ENCODE measurements around the gene ALG12. TPM values are rescaled to one million over a fixed set of nuclear protein-coding genes. Genes with fewer than 3 reads are reported as not detected.

Gene ALG12
- total and polyA plus RNA-seq, 11 donors = 9.1 to 26.8 (median 15.0) TPM

DNA sequence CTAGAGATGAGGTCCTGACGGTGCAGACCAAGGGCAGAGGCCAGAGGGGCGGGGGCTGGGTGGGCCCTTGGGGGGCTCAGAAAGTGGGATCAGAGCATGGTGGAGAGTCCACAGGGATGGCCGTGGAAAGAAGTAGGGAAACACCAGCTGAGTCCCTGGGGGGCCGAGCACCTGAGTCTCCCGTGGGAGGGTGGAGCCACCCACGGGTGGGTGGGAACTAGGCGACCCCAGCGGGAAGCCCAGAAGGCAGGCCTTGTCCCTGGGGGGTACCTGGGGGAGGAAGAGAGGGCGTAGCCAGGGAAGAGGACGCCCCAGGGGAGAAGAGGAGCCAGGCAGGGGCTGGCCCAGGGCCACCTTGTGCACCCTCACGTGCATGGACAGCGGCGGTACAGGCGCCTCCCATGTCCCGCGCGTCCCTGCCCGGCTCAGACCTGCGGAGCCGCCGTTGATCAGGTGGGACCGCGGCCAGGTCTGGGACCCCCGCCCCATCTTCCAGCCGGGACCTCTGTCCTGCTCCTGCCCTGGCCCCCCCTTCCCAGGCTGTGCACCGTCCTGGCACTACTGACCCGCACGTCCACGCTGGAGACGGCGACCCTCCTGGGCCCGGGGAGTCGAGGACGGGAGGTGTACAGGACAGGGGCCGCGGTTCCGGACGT is 10.4 kb upstream of the ALG12 start:
- no peak overlapping the region for H3K4me3 ChIP-seq
- H3K36me3 ChIP-seq = peaks cover 0 to 21% (median 13%) of the 10 kb centered on the region in 9 donors
- WGBS, 4 donors = 36 to 50% (median 49%) methylated on average over 18 to 38 of the region's 38 CpGs
- H3K27me3 ChIP-seq = peaks cover 0 to 9% (median 5%) of the 10 kb centered on the region in 9 donors
- H3K27ac ChIP-seq = no peak overlapping the region
- TF ChIP-seq, protein P1, sequence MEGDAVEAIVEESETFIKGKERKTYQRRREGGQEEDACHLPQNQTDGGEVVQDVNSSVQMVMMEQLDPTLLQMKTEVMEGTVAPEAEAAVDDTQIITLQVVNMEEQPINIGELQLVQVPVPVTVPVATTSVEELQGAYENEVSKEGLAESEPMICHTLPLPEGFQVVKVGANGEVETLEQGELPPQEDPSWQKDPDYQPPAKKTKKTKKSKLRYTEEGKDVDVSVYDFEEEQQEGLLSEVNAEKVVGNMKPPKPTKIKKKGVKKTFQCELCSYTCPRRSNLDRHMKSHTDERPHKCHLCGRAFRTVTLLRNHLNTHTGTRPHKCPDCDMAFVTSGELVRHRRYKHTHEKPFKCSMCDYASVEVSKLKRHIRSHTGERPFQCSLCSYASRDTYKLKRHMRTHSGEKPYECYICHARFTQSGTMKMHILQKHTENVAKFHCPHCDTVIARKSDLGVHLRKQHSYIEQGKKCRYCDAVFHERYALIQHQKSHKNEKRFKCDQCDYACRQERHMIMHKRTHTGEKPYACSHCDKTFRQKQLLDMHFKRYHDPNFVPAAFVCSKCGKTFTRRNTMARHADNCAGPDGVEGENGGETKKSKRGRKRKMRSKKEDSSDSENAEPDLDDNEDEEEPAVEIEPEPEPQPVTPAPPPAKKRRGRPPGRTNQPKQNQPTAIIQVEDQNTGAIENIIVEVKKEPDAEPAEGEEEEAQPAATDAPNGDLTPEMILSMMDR (IDR thresholded peaks at IDR 0.05) = no peak
- no peak for TF ChIP-seq POLR2A (IDR thresholded peaks at IDR 0.05)
- no peak for DNase-seq
- H3K9me3 ChIP-seq = no peaks in the 10 kb centered on the region
- ATAC-seq = no peak
- peaks cover 0 to 46% (median 28%) of the 10 kb centered on the region in 12 donors for H3K4me1 ChIP-seq
- intact Hi-C loops (cut with DNase I) = loop anchor here in 8 of 10 donors (1.0 to 10.0 kb wide), 8 partner anchors 64 to 256 kb away; partner anchors contain the start of gene TRABD (in 1 of the 8)

DNA sequence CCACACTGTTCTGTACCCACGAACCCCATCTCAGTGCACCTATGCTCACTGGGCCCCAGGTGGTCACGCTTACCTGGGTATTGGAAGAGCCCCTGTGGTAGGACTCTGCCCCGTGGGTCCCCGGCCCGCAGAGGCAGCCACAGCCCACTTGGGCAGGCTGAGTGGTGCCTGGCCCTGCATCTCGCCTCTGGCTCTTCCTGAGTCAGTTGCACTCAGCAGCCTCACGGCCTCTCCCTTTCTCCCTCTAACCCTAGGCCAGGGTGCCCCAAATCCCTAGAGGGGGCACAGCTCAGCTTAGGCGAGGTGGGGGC is 9.9 kb upstream of the ALG12 start:
- H3K4me1 ChIP-seq = peaks cover 0 to 41% (median 23%) of the 10 kb centered on the region in 12 donors
- H3K27me3 ChIP-seq = peaks cover 0 to 9% (median 5%) of the 10 kb centered on the region in 9 donors
- H3K9me3 ChIP-seq = no peaks in the 10 kb centered on the region
- no peak overlapping the region for H3K27ac ChIP-seq
- intact Hi-C loops (cut with DNase I) = loop anchor here in 7 of 10 donors (1.0 to 10.0 kb wide), 7 partner anchors 65 to 257 kb away; partner anchors contain the start of gene TRABD (in 1 of the 7)
- ATAC-seq (no peak), DNase-seq (no peak)
- no peak for TF ChIP-seq POLR2A (IDR thresholded peaks at IDR 0.05)
- TF ChIP-seq, protein P1 (IDR thresholded peaks at IDR 0.05) = no peak
- peaks cover 0 to 24% (median 14%) of the 10 kb centered on the region in 9 donors for H3K36me3 ChIP-seq
- WGBS, 4 donors = 86 to 94% (median 92%) methylated on average over 4 to 8 of the region's 8 CpGs
- no peak overlapping the region for H3K4me3 ChIP-seq

DNA sequence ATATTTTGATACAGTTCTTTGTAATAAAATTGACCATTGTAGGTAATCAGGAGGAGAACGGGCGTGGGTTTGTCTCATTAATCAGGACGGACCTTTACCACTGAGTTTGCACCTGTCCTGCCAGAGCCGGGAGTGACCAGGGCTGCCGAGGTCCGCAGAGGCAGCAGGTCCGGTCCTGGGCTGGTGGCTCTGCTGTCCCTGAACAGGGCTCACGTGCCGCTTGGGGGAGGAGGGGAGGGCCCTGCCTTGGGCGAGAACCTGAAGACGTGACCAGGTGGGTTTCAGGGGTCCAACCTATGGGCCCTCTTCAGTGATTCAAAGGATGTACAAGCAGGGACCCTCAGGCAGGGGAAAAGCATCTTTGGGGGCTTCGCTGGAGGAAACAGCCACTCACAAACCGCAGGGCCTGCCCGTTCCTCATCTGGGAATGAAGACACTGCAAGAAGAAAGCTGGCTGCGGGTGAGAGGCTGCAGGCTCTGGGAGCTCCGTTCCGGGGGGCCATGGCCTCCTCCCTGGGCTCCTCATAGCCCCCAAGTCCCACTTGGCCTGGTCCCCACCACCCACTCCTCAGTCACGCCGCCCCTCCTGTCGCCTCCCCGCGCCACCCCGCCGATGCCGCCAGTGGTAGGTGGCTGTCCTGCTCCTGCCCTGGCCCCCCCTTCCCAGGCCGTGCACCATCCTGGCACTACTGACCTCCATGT is 9.4 kb upstream of the ALG12 start:
- no peak overlapping the region for H3K27ac ChIP-seq
- H3K27me3 ChIP-seq = peaks cover 0 to 9% (median 5%) of the 10 kb centered on the region in 9 donors
- ATAC-seq = no peak
- no peaks in the 10 kb centered on the region for H3K9me3 ChIP-seq
- no peak overlapping the region for H3K4me3 ChIP-seq
- TF ChIP-seq, protein P1 (IDR thresholded peaks at IDR 0.05) = no peak
- no peak for TF ChIP-seq POLR2A (IDR thresholded peaks at IDR 0.05)
- no peak for DNase-seq
- intact Hi-C loops (cut with DNase I) = loop anchor here in 7 of 10 donors (1.0 to 10.0 kb wide), 7 partner anchors 65 to 257 kb away; partner anchors contain the start of gene TRABD (in 1 of the 7)
- peaks cover 0 to 35% (median 18%) of the 10 kb centered on the region in 12 donors for H3K4me1 ChIP-seq
- peaks cover 0 to 25% (median 14%) of the 10 kb centered on the region in 9 donors for H3K36me3 ChIP-seq
- WGBS, 4 donors = 88 to 96% (median 93%) methylated on average over 26 of the region's 26 CpGs

DNA sequence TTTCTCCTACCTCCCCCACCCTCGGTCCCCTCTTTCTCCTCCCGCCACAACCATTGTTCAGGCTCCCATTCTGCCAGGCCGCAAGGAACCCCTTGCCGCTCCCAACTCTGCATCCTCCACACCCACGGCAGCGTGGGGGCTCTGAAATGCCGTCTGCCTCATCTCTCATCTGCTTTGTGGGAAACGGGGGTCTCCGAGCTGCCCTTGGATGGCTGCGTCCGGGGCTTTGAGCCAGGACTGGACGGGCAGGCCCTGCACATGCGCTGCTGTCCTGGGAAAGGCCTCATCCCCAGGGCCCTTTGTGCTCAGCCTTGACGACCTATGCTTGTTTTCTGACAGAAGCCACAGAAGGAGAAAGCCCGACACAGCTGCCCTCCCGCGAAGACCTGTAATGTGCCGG is 8.7 kb upstream of the ALG12 start:
- 81 to 86% (median 84%) methylated on average over 17 to 18 of the region's 18 CpGs for WGBS, 4 donors
- Histone ChIP-seq H3K4me1 (peaks cover 0 to 30% (median 17%) of the 10 kb centered on the region in 12 donors), H3K27me3 (peaks cover 0 to 9% (median 5%) of the 10 kb centered on the region in 9 donors), H3K9me3 (no peaks in the 10 kb centered on the region), H3K4me3 (no peak overlapping the region), H3K27ac (no peak overlapping the region), H3K36me3 (peaks cover 0 to 28% (median 14%) of the 10 kb centered on the region in 9 donors)
- no peak for ATAC-seq
- TF ChIP-seq, protein P1 (IDR thresholded peaks at IDR 0.05) = no peak
- intact Hi-C loops (cut with DNase I) = loop anchor here in 5 of 10 donors (10.0 kb wide), 4 partner anchors 152 to 258 kb away; partner anchors contain the start of gene TRABD (in 1 of the 5)
- no peak for DNase-seq
